GM12891 (cell line): ENCODE results near the gene TCEA2.

Experiments
- PAX5 ChIP-seq: IDR thresholded peaks from 2 replicates; pipeline ENCODE4 v1.6.1; 2011; ENCODE audit warnings: low read length, moderate library complexity, mild to moderate bottlenecking; ENCODE audit not compliant: insufficient read depth, severe bottlenecking
- POLR2A ChIP-seq: IDR thresholded peaks from 2 replicates; pipeline ENCODE4 v1.6.1; 2011; ENCODE audit warnings: low read depth, low read length, control low read depth
- POLR2AphosphoS5 ChIP-seq: IDR thresholded peaks from 2 replicates; pipeline ENCODE4 v1.6.1; 2011; ENCODE audit warnings: low read depth, low read length, control low read depth
- TAF1 ChIP-seq: IDR thresholded peaks from 2 replicates; pipeline ENCODE4 v1.6.1; 2011; ENCODE audit warnings: low read depth, low read length, control low read depth

DNA sequence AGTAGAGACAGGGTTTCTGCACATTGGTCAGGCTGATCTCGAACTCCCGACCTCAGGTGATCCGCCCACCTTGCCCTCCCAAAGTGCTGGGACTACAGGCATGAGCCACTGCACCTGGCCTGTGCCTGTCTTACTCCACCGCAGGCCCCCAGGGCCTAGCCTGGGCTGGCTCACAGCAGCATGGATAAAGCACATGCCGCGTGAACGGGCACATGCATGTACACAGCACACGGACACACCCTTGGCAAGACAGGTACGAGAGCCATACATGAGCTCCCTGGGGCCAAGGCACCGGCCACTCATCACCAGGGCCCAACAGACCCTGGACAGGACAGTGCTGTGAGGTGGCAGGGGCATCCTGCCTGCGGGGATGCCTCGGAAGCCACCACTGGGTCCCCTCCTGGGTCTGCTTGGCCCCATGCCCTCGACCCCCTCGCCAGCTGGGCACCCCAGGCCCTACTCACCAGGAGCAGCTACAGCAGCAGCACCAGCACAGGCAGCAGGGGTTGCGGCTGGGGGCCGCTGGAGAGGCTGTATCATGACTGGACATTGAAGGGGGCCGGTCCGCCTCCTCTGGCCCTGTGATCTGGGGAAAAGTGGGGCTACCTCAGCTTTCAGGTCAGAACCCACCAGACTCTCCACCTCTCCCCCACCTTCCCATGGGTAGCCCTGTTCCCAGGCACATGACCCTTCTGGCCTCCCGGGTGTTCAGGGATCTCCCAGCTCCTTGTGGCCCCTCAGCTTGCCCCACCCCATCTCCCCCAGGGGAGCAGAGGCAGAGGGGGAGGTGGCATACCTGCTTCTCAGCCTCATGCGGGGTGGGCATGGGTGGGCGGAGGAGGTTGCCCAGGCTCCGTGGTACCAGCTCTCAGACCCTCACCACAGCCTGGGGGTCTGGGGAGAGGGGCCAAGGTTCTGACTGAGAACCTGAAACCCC is 13.3 kb downstream of the TCEA2 start:
- TF ChIP-seq POLR2A (no peak), POLR2AphosphoS5 (no peak), TAF1 (no peak), PAX5 (no peak)
